Psoas muscle (tissue), 8 donors: ENCODE measurements around the gene AGRN. TPM values are rescaled to one million over a fixed set of nuclear protein-coding genes. Genes with fewer than 3 reads are reported as not detected.
A peak's percentile ranks its signal among the peaks of the same experiment; 100 is the strongest.
"Not testable (repeated sequence)": the region's sequence is repeated elsewhere in the genome, so short reads cannot be mapped to it uniquely, and the experiment has no call there.

Source experiments
- ATAC-seq, 4 donors: fragments of 200-7000 bp; cut with Tn5 transposase; one replicate each; pipeline ENCODE4 v1.9.1; 2020; ENCODE audit warnings: moderate library complexity in 3 of 4, mild to moderate bottlenecking in 2 of 4
- DNase-seq, 2 donors: peaks; one replicate each; pipeline ENCODE4 v3.0.0-alpha.2; 2020
- H3K27ac ChIP-seq: fragments of 200-600 bp; one replicate; pipeline ENCODE4 v1.8.0; 2022
- H3K27me3 ChIP-seq, 3 donors: fragments of 200-600 bp in 1 of 3; one replicate each; pipeline versions ENCODE4 v1.6.1 to v1.8.0; 2013 to 2022; ENCODE audit warnings: low read length in 2 of 3, mild to moderate bottlenecking in 2 of 3, moderate library complexity in 1 of 3; ENCODE audit not compliant: insufficient read depth in 3 of 3
- H3K36me3 ChIP-seq, 2 donors: fragments of 200-600 bp in 1 of 2; one replicate each; pipeline versions ENCODE4 v1.6.1 to v1.8.0; 2013 to 2022; ENCODE audit warnings: low read depth in 1 of 2, mild to moderate bottlenecking in 1 of 2, moderate library complexity in 1 of 2; ENCODE audit not compliant: insufficient read depth in 1 of 2
- H3K4me1 ChIP-seq: fragments of 200-600 bp; one replicate; pipeline ENCODE4 v1.8.0; 2022
- H3K4me3 ChIP-seq: fragments of 200-600 bp; one replicate; pipeline ENCODE4 v1.8.0; 2022; ENCODE audit warnings: mild to moderate bottlenecking
- H3K9me3 ChIP-seq: fragments of 200-600 bp; one replicate; pipeline ENCODE4 v1.8.0; 2022
- WGBS, 3 donors: extraction: QIAGEN DNeasy Blood & Tissue Kit; methylation state at CpG; one replicate each; pipeline versions ENCODE4 v1.1.6 to v1.1.7; 2013; 5-methylcytosine and 5-hydroxymethylcytosine counted together
- intact Hi-C, 2 donors: fragments of 100-400 bp; cut with DNase I; formaldehyde crosslinking; loops; one replicate each; pipeline versions ENCODE4 v1.11.0 to v1.14.2; 2022
- polyA plus RNA-seq, 3 donors: library from polyadenylated mRNA; stranded (reverse); fragments of 200-250 nt; gene quantifications; one replicate each; pipeline ENCODE4 v1.2.3, GENCODE V29; 2013
- total RNA-seq, 4 donors: library from RNA; stranded (reverse); fragmentation: NEBNext Ultra II Directional in 2 of 4; extraction: Animal tissue kit (Norgen Biotek cat#: 25700) in 2 of 4; gene quantifications; one replicate each; pipeline versions ENCODE4 v1.2.1 to v1.2.4, GENCODE V29; 2021 to 2023
- TF ChIP-seq, protein P1 (sequence below): fragments of 200-600 bp; IDR thresholded peaks from one replicate; pipeline ENCODE4 v1.8.0; 2022; ENCODE audit warnings: antibody characterized with exemption
- donor health status: healthy with polysubstance abuse.
- donor health status: DM: no; HTN: no; CAD: no; lungs with moderate emphysema.
- donor health status: Bipolar disorder and iron deficiency.
- donor health status: healthy.
- donor health status: DM: yes; HTN: yes; CAD: no.
- donor health status: DM: no; HTN: no; CAD: no.
- donor health status: DM: no; HTN: no; CAD: no.
- donor health status: DM: yes; HTN: yes; CAD: no.

AGRN gene
- total and polyA plus RNA-seq, 7 donors, result 1.3 to 5.4 (median 3.4) TPM

DNA sequence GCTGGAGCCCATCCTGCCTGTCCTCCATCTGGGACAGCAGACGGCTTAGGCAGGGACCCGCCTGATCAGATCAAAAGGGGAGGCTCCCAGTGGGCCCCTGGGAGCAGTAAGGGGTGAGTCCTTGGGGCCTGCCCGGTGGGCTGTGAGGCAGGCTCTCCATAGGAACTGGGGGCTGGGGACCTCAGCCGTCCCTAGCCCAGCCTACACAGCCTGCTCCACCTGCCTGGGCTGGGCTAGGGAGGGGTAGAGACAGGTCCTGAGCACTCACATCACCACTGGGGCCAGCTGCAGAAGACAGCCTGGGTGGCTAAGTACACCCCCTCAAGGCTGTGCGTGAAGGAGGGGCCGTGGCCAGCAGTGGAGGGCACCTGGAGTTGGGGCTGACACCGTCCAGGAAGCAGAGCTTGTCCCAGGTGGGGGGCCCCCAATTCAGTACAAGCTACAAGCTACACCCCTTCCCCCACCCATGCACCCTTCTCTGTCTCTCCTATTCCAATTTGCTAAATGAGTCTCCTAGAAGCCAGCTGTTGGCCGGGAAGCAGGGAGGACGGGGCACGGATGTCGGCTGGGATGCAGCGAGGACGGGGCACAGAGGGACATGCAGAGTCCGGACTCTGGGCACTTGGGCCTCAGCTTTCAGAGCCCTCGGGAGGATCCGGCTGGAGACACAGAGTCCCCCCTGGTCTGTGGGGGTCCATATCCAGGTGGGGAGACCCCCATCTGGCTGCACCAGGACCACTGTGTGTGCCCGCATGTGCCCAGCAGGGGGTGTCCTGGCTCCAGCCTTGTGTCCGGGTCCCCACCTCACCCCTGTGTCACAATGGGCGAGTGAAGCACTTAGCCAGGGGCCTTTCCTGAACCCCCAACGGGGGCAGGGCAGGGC is 4.9 kb upstream of the AGRN start:
- Histone ChIP-seq H3K9me3 (no peaks in the 10 kb centered on the region), H3K4me3 (peak overlapping the region; percentile 79), H3K4me1 (peaks cover 11% of the 10 kb centered on the region), H3K27me3 (no peaks in the 10 kb centered on the region), H3K27ac (peak overlapping the region; percentile 80), H3K36me3 (no peaks in the 10 kb centered on the region)
- TF ChIP-seq, protein P1, sequence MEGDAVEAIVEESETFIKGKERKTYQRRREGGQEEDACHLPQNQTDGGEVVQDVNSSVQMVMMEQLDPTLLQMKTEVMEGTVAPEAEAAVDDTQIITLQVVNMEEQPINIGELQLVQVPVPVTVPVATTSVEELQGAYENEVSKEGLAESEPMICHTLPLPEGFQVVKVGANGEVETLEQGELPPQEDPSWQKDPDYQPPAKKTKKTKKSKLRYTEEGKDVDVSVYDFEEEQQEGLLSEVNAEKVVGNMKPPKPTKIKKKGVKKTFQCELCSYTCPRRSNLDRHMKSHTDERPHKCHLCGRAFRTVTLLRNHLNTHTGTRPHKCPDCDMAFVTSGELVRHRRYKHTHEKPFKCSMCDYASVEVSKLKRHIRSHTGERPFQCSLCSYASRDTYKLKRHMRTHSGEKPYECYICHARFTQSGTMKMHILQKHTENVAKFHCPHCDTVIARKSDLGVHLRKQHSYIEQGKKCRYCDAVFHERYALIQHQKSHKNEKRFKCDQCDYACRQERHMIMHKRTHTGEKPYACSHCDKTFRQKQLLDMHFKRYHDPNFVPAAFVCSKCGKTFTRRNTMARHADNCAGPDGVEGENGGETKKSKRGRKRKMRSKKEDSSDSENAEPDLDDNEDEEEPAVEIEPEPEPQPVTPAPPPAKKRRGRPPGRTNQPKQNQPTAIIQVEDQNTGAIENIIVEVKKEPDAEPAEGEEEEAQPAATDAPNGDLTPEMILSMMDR, result peak; percentile 13
- ATAC-seq (no peak), DNase-seq (no peak)
- intact Hi-C loops, result no loop called here
- 58 to 72% (median 70%) methylated on average over 20 of the region's 20 CpGs for WGBS, 3 donors

- H3K9me3 ChIP-seq, DNase-seq, H3K4me3 ChIP-seq, H3K36me3 ChIP-seq, H3K27ac ChIP-seq, ATAC-seq, intact Hi-C loops: not testable (repeated sequence)
- 75 to 86% (median 77%) methylated on average over 16 to 17 of the region's 17 CpGs for WGBS, 3 donors
- Histone ChIP-seq H3K4me1 (peaks cover 12% of the 10 kb centered on the region), H3K27me3 (peaks cover 0 to 21% (median 4%) of the 10 kb centered on the region in 3 donors)
Measured at GRCh38 chr1:1017397-1018320, 2.3 kb upstream of the AGRN start.

- WGBS, 3 donors, result 87 to 94% (median 89%) methylated on average over 13 to 26 of the region's 26 CpGs
- ATAC-seq, intact Hi-C loops, H3K9me3 ChIP-seq, DNase-seq, H3K27ac ChIP-seq, H3K4me3 ChIP-seq, H3K4me1 ChIP-seq, H3K36me3 ChIP-seq: not testable (repeated sequence)
- H3K27me3 ChIP-seq, result peaks cover 0 to 27% (median 4%) of the 10 kb centered on the region in 3 donors
Measured at GRCh38 chr1:1018321-1018685, 1.6 kb upstream of the AGRN start.

GRCh38 chr1:1019122-1019999 is 559 bp upstream of the AGRN start:
- Histone ChIP-seq H3K36me3 (no peaks in the 10 kb centered on the region), H3K4me1 (peaks cover 4% of the 10 kb centered on the region), H3K9me3 (no peaks in the 10 kb centered on the region), H3K4me3 (peak overlapping the region; percentile 79), H3K27ac (peak overlapping the region; percentile 85), H3K27me3 (peaks cover 0 to 30% (median 7%) of the 10 kb centered on the region in 3 donors)
- intact Hi-C loops, result no loop called here
- ATAC-seq (peak; percentile 92 to 97 (median 94)), DNase-seq (peak; percentile 87 to 93)
- TF ChIP-seq, protein P1, result peak; percentile 55
- WGBS, 3 donors, result 2 to 12% (median 3%) methylated on average over 15 to 75 of the region's 91 CpGs

DNA sequence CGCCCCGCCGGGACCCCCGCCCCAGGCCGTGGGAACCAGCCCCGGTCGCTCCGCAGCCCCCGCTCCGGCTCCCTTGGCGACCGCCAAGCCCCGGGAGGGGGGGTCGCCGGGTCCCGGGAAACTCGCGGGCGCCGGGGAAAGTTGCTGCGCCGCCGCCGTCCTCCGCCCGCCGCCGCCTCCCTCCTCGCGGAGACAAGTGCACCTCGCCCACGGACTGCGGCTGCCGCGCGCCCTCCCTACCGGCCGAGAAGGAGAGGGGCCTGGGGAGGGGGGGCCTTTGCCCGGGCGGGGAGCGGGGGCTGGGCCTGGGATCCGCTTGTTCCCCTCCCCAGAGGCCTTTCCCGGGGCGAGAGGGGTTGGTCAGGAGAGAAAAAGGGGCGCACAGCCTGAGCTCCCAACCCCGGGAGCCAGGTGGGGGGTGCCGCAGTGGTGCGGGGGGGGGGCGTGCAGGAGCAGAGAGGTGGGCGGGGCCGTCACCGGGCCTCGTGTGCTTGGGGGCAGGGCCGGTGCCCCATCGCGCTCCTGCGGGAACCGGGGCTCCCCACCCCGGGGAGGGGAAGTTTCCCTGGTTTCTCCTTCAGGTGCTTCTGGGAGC is 592 bp downstream of the AGRN start:
- H3K36me3 ChIP-seq, result no peaks in the 10 kb centered on the region
- no peak for DNase-seq
- peak overlapping the region; percentile 79 for H3K4me3 ChIP-seq
- 1 to 2% (median 1%) methylated on average over 13 to 55 of the region's 59 CpGs for WGBS, 3 donors
- no peaks in the 10 kb centered on the region for H3K9me3 ChIP-seq
- no peak for ATAC-seq
- TF ChIP-seq, protein P1, result no peak
- intact Hi-C loops, result no loop called here
- H3K4me1 ChIP-seq, result peaks cover 4% of the 10 kb centered on the region
- peak overlapping the region; percentile 85 for H3K27ac ChIP-seq
- peaks cover 0 to 30% (median 11%) of the 10 kb centered on the region in 3 donors for H3K27me3 ChIP-seq
